HG03135 (cell line): Measurements from ENCODE around the gene HOMER1.

ENCODE experiments used
- ATAC-seq: cut with Tn5 transposase; IDR thresholded peaks from one replicate; pipeline ENCODE4 v1.9.1; 2021; ENCODE audit warnings: mild to moderate bottlenecking, moderate library complexity; ENCODE audit not compliant: unreplicated experiment

The HOMER1 gene

GRCh38 chr5:79330071-79330470 lies 183.9 kb downstream of the HOMER1 start:
- ATAC-seq = no peak

GRCh38 chr5:79329453-79329852 lies 184.5 kb downstream of the HOMER1 start:
- ATAC-seq = no peak
